ENCODE data around the gene CDH19.

- TF ChIP-seq GATA2 (IDR thresholded peaks at IDR 0.05; ENCODE audit: low read depth, low read length): no peak
- TF ChIP-seq GATA3 (IDR thresholded peaks at IDR 0.05; ENCODE audit: low read depth, low read length): no peak
Observed at GRCh38 chr18:66495844-66496243, 108.0 kb downstream of the CDH19 start.

All from SH-SY5Y (cell line).